GM23338 (cell line): ENCODE measurements around the gene ADTRP. TPM values are rescaled to one million over a fixed set of nuclear protein-coding genes. Genes with fewer than 3 reads are reported as not detected.

Experiments
- ATAC-seq: fragments of 200-7000 bp; cut with Tn5 transposase; 3 replicates; pipeline ENCODE4 v1.9.1; 2020
- DNase-seq: peaks from one replicate; pipeline ENCODE4 v3.0.0-alpha.2; 2015; ENCODE audit warnings: low spot score
- H2AFZ ChIP-seq: fragments of 200-600 bp; sonication (generic); 2 replicates; pipeline ENCODE4 v1.8.0; 2016; ENCODE audit warnings: antibody characterized with exemption, mild to moderate bottlenecking, moderate library complexity
- H3F3A ChIP-seq: fragments of 200-600 bp; sonication (generic); replicated peaks from 2 replicates; pipeline ENCODE4 v1.8.0; 2017; ENCODE audit warnings: antibody characterized with exemption, mixed run types, low read depth
- H3K27ac ChIP-seq: fragments of 200-600 bp; sonication (generic); 2 replicates; pipeline ENCODE4 v1.6.1; 2016; ENCODE audit warnings: low read depth
- H3K27me3 ChIP-seq: fragments of 200-600 bp; sonication (generic); 2 replicates; pipeline ENCODE4 v1.8.0; 2016; ENCODE audit warnings: mild to moderate bottlenecking, mixed run types, moderate library complexity; ENCODE audit not compliant: insufficient read depth
- H3K36me3 ChIP-seq: fragments of 200-600 bp; sonication (generic); 2 replicates; pipeline ENCODE4 v1.8.0; 2016; ENCODE audit warnings: mild to moderate bottlenecking; ENCODE audit not compliant: insufficient read depth
- H3K4me1 ChIP-seq: fragments of 200-600 bp; sonication (generic); 2 replicates; pipeline ENCODE4 v1.8.0; 2016; ENCODE audit warnings: mild to moderate bottlenecking, moderate library complexity; ENCODE audit not compliant: insufficient read depth
- H3K4me2 ChIP-seq: fragments of 200-600 bp; sonication (generic); 2 replicates; pipeline ENCODE4 v1.7.1; 2017; ENCODE audit warnings: mixed run types
- H3K4me3 ChIP-seq: fragments of 200-600 bp; sonication (generic); 2 replicates; pipeline ENCODE4 v1.6.1; 2016; ENCODE audit warnings: mixed run types
- H3K79me2 ChIP-seq: fragments of 200-600 bp; sonication (generic); replicated peaks from 2 replicates; pipeline ENCODE4 v1.8.0; 2017; ENCODE audit warnings: mild to moderate bottlenecking; ENCODE audit not compliant: insufficient read depth
- H3K9me2 ChIP-seq: fragments of 200-600 bp; sonication (generic); 2 replicates; pipeline ENCODE4 v1.8.0; 2017; ENCODE audit not compliant: insufficient read depth
- H4K20me1 ChIP-seq: fragments of 200-600 bp; sonication (generic); replicated peaks from 2 replicates; pipeline ENCODE4 v1.8.0; 2017; ENCODE audit warnings: mild to moderate bottlenecking; ENCODE audit not compliant: insufficient read depth
- H3K27ac Mint-ChIP-seq: 2 replicates; pipeline ENCODE4 v1.8.0; 2020; ENCODE audit warnings: inconsistent platforms, mild to moderate bottlenecking, moderate library complexity, mixed read lengths
- H3K27me3 Mint-ChIP-seq: 3 replicates; pipeline ENCODE4 v1.8.0; 2022; ENCODE audit warnings: low read depth, mild to moderate bottlenecking, moderate library complexity, mixed read lengths, inconsistent platforms; ENCODE audit not compliant: insufficient read depth, poor library complexity
- H3K36me3 Mint-ChIP-seq: 3 replicates; pipeline ENCODE4 v1.8.0; 2021; ENCODE audit warnings: low read depth, mild to moderate bottlenecking, inconsistent platforms, moderate library complexity, mixed read lengths
- H3K4me1 Mint-ChIP-seq: 3 replicates; pipeline ENCODE4 v1.8.0; 2020; ENCODE audit warnings: mild to moderate bottlenecking, inconsistent platforms, mixed read lengths
- H3K4me3 Mint-ChIP-seq: 3 replicates; pipeline ENCODE4 v1.8.0; 2021; ENCODE audit warnings: moderate library complexity, mild to moderate bottlenecking, inconsistent platforms, mixed read lengths
- H3K9me3 Mint-ChIP-seq: 3 replicates; pipeline ENCODE4 v1.8.0; 2020; ENCODE audit warnings: moderate library complexity, mild to moderate bottlenecking, inconsistent platforms, mixed read lengths
- CTCF ChIP-seq, 2 experiments: fragments of 200-600 bp in 1 of 2; sonication (generic) in 1 of 2; conservative IDR thresholded peaks; 2 replicates each; pipeline versions ENCODE4 v1.5.1 to v1.6.1; 2016 to 2017; ENCODE audit warnings: antibody characterized with exemption in 2 of 2, low read depth in 2 of 2, mild to moderate bottlenecking in 2 of 2, moderate library complexity in 1 of 2
- EZH2 ChIP-seq: fragments of 200-600 bp; sonication (generic); IDR thresholded peaks from one replicate; pipeline ENCODE4 v1.8.0; 2017; ENCODE audit warnings: antibody characterized with exemption, mild to moderate bottlenecking, low read depth; ENCODE audit not compliant: unreplicated experiment
- JUNB ChIP-seq: IDR thresholded peaks from one replicate; pipeline ENCODE4 v1.6.1; 2016; ENCODE audit warnings: antibody characterized with exemption; ENCODE audit not compliant: unreplicated experiment
- NANOG ChIP-seq: IDR thresholded peaks from 2 replicates; pipeline ENCODE4 v1.6.1; 2016; ENCODE audit warnings: antibody characterized with exemption, borderline replicate concordance
- POLR2AphosphoS5 ChIP-seq: IDR thresholded peaks from 2 replicates; pipeline ENCODE4 v1.6.1; 2016; ENCODE audit warnings: antibody characterized with exemption, low read depth
- ZNF114 ChIP-seq: fragments of 250-450 bp; sonication (Bioruptor Pico); IDR thresholded peaks from 2 replicates; pipeline ENCODE4 v1.5.0; 2020; ENCODE audit warnings: mild to moderate bottlenecking, moderate library complexity
- ZNF331 ChIP-seq: fragments of 250-450 bp; sonication (Bioruptor Pico); IDR thresholded peaks from 2 replicates; pipeline ENCODE4 v1.5.0; 2020; ENCODE audit warnings: low read depth, mild to moderate bottlenecking, moderate library complexity
- ZNF462 ChIP-seq: fragments of 250-450 bp; sonication (Bioruptor Pico); IDR thresholded peaks from 2 replicates; pipeline ENCODE4 v1.5.0; 2020; ENCODE audit warnings: mild to moderate bottlenecking, moderate library complexity
- polyA plus RNA-seq: library from polyadenylated mRNA; unstranded; fragments of >200 nt; fragmentation: Nextera tagmentation; extraction: Ambion mirVana; gene quantifications from 2 replicates; pipeline ENCODE4 v1.2.1, GENCODE V29; 2016
- total RNA-seq: library from RNA; depleted of rRNA; stranded (reverse); fragments of >200 nt; shearing (Covaris generic); gene quantifications from 2 replicates; pipeline ENCODE4 v1.2.3, GENCODE V29; 2014
- TF ChIP-seq, protein P1 (sequence below): IDR thresholded peaks from one replicate; pipeline ENCODE4 v1.6.1; 2018; ENCODE audit warnings: antibody characterized with exemption; ENCODE audit not compliant: unreplicated experiment
- TF ChIP-seq, protein P2 (sequence below): IDR thresholded peaks from 2 replicates; pipeline ENCODE4 v1.6.1; 2016; ENCODE audit warnings: antibody characterized with exemption

ADTRP gene
- total and polyA plus RNA-seq, 2 experiments from 2014 or later = not detected

- no peak overlapping the region for H3K4me3 Mint-ChIP-seq
- TF ChIP-seq ZNF331 = no peak
- TF ChIP-seq ZNF462 (CRISPR knock-in tag) = no peak
- TF ChIP-seq EZH2 = no peak
- H3K36me3 Mint-ChIP-seq = no peaks in the 10 kb centered on the region
- no peak overlapping the region for H3K27ac Mint-ChIP-seq
- H3K9me2 ChIP-seq = no peaks in the 10 kb centered on the region
- no peak overlapping the region for H3K27ac ChIP-seq
- H3K36me3 ChIP-seq = no peaks in the 10 kb centered on the region
- H3K9me3 Mint-ChIP-seq = no peaks in the 10 kb centered on the region; the same call in 2 of the 3 replicates
- H3K4me1 Mint-ChIP-seq = no peaks in the 10 kb centered on the region; the same call in 2 of the 3 replicates
- H3K79me2 ChIP-seq = no peaks in the 10 kb centered on the region
- H3K4me3 ChIP-seq = no peak overlapping the region
- ATAC-seq (no peak), DNase-seq (no peak)
- no peak overlapping the region for H2AFZ ChIP-seq
- no peaks in the 10 kb centered on the region for H3K27me3 ChIP-seq
- no peaks in the 10 kb centered on the region for H3F3A ChIP-seq
- peaks cover 7% of the 10 kb centered on the region for H3K27me3 Mint-ChIP-seq
- no peaks in the 10 kb centered on the region for H4K20me1 ChIP-seq
- H3K4me1 ChIP-seq = peaks cover 2% of the 10 kb centered on the region
- H3K4me2 ChIP-seq = no peak overlapping the region
Measured at GRCh38 chr6:11785415-11785773, 6.8 kb upstream of the ADTRP start.

GRCh38 chr6:11784341-11784740, 5.7 kb upstream of the ADTRP start:
- H3K27me3 ChIP-seq = no peaks in the 10 kb centered on the region
- Mint-ChIP-seq H3K27ac (no peak overlapping the region), H3K9me3 (no peaks in the 10 kb centered on the region; the same call in 2 of the 3 replicates), H3K27me3 (peaks cover 7% of the 10 kb centered on the region), H3K4me3 (no peak overlapping the region), H3K4me1 (peaks cover 3% of the 10 kb centered on the region), H3K36me3 (no peaks in the 10 kb centered on the region)
- no peaks in the 10 kb centered on the region for H3F3A ChIP-seq
- no peak overlapping the region for H3K4me2 ChIP-seq
- ATAC-seq = no peak
- no peaks in the 10 kb centered on the region for H3K79me2 ChIP-seq
- H3K4me1 ChIP-seq = peaks cover under 1% of the 10 kb centered on the region; the same call in 1 of the 2 replicates
- no peak overlapping the region for H2AFZ ChIP-seq
- H3K9me2 ChIP-seq = no peaks in the 10 kb centered on the region
- no peak overlapping the region for H3K27ac ChIP-seq
- no peaks in the 10 kb centered on the region for H4K20me1 ChIP-seq
- H3K36me3 ChIP-seq = no peaks in the 10 kb centered on the region
- no peak overlapping the region for H3K4me3 ChIP-seq
- DNase-seq = no peak
- TF ChIP-seq, protein P1, sequence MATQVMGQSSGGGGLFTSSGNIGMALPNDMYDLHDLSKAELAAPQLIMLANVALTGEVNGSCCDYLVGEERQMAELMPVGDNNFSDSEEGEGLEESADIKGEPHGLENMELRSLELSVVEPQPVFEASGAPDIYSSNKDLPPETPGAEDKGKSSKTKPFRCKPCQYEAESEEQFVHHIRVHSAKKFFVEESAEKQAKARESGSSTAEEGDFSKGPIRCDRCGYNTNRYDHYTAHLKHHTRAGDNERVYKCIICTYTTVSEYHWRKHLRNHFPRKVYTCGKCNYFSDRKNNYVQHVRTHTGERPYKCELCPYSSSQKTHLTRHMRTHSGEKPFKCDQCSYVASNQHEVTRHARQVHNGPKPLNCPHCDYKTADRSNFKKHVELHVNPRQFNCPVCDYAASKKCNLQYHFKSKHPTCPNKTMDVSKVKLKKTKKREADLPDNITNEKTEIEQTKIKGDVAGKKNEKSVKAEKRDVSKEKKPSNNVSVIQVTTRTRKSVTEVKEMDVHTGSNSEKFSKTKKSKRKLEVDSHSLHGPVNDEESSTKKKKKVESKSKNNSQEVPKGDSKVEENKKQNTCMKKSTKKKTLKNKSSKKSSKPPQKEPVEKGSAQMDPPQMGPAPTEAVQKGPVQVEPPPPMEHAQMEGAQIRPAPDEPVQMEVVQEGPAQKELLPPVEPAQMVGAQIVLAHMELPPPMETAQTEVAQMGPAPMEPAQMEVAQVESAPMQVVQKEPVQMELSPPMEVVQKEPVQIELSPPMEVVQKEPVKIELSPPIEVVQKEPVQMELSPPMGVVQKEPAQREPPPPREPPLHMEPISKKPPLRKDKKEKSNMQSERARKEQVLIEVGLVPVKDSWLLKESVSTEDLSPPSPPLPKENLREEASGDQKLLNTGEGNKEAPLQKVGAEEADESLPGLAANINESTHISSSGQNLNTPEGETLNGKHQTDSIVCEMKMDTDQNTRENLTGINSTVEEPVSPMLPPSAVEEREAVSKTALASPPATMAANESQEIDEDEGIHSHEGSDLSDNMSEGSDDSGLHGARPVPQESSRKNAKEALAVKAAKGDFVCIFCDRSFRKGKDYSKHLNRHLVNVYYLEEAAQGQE = no peak
- TF ChIP-seq ZNF331 (no peak), CTCF (conservative IDR thresholded peaks at IDR 0.05; ENCODE audit: low read depth in 2 of 2) (no peak), POLR2AphosphoS5 (no peak), ZNF114 (CRISPR knock-in tag) (no peak), JUNB (no peak), NANOG (no peak)
- TF ChIP-seq, protein P2, sequence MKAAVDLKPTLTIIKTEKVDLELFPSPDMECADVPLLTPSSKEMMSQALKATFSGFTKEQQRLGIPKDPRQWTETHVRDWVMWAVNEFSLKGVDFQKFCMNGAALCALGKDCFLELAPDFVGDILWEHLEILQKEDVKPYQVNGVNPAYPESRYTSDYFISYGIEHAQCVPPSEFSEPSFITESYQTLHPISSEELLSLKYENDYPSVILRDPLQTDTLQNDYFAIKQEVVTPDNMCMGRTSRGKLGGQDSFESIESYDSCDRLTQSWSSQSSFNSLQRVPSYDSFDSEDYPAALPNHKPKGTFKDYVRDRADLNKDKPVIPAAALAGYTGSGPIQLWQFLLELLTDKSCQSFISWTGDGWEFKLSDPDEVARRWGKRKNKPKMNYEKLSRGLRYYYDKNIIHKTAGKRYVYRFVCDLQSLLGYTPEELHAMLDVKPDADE = no peak
